Measurements from ENCODE around the gene MSANTD4. TPM values are rescaled to one million over a fixed set of nuclear protein-coding genes. Genes with fewer than 3 reads are reported as not detected.

Gene MSANTD4
- total and polyA plus RNA-seq, 2 donors (not counting 3 experiments of a cell fraction or from before 2014, with no cell fraction given) = 3.9 to 15.0 TPM

- FAIRE-seq = no peak
- H3K4me1 ChIP-seq (ENCODE audit: control insufficient read depth, extremely low read depth, insufficient read depth, low read length) = peaks cover 9% of the 10 kb centered on the region
- H3K27ac ChIP-seq (ENCODE audit: insufficient read depth, low read depth, low read length) = no peak overlapping the region
- DNase-seq (ENCODE audit: low read depth, low spot score) = no peak
- no peaks in the 10 kb centered on the region for H3K9me1 ChIP-seq (replicated peaks; ENCODE audit: control insufficient read depth, extremely low read depth, insufficient read depth, low read length)
- TF ChIP-seq EZH2 (IDR thresholded peaks at IDR 0.05; ENCODE audit: borderline replicate concordance, low read depth, low read length, severe bottlenecking) (no peak), POLR2AphosphoS5 (IDR thresholded peaks at IDR 0.05; ENCODE audit: insufficient read depth, low read depth, low read length) (no peak), POLR2A (IDR thresholded peaks at IDR 0.05; ENCODE audit: low read depth, low read length) (no peak), CTCF (IDR thresholded peaks at IDR 0.05; ENCODE audit: extremely low read depth in 1 of 2, insufficient read depth in 1 of 2, low read depth in 1 of 2, low read length in 2 of 2) (no peak), JUN (IDR thresholded peaks at IDR 0.05; ENCODE audit: borderline replicate concordance, insufficient read depth, insufficient read length, low read depth) (no peak), MAX (IDR thresholded peaks at IDR 0.05; ENCODE audit: insufficient read depth, insufficient read length) (no peak), FOS (IDR thresholded peaks at IDR 0.05; ENCODE audit: borderline replicate concordance, insufficient read depth, low read length) (no peak), MYC (IDR thresholded peaks at IDR 0.05; ENCODE audit: low read depth, low read length) (no peak), GATA2 (IDR thresholded peaks at IDR 0.05; ENCODE audit: insufficient read depth, insufficient read length, low read depth, low read length) (no peak)
- no peak overlapping the region for H3K9ac ChIP-seq (replicated peaks; ENCODE audit: extremely low read depth, insufficient read depth, low read length)
- intact Hi-C loops (cut with micrococcal nuclease) (no loop called here), dilution Hi-C loops (cut with MboI; ENCODE audit: extremely low pct_ligation_motif_present, low sequenced_read_pairs) (no loop called here)
- ChIA-PET POLR2A (no interaction called here), CTCF (no interaction called here)
- BruUV-seq (replicated peaks) = no TSS peak
- H3K9me3 ChIP-seq (replicated peaks; ENCODE audit: control insufficient read depth, insufficient read depth, low read length) = no peaks in the 10 kb centered on the region
- peaks cover 7 to 9% of the 10 kb centered on the region in 2 experiments for H3K36me3 ChIP-seq (ENCODE audit: control insufficient read depth in 2 of 2, extremely low read depth in 1 of 2, insufficient read depth in 2 of 2, low read length in 2 of 2)
- H2AFZ ChIP-seq (ENCODE audit: low read depth, low read length) = no peak overlapping the region
- no peaks in the 10 kb centered on the region for H3K27me3 ChIP-seq (ENCODE audit: control insufficient read depth in 2 of 2, insufficient read depth in 2 of 2, low read length in 2 of 2)
- no peaks in the 10 kb centered on the region for H4K20me1 ChIP-seq (replicated peaks; ENCODE audit: control insufficient read depth, extremely low read depth, insufficient read depth, low read length)
- H3K79me2 ChIP-seq (ENCODE audit: control insufficient read depth, insufficient read depth, low read length) = peaks cover 43% of the 10 kb centered on the region
- H3K4me2 ChIP-seq (ENCODE audit: insufficient read depth, low read length) = no peak overlapping the region
- no peak overlapping the region for H3K4me3 ChIP-seq (replicated peaks in 1 of 3; ENCODE audit: insufficient read depth in 1 of 3, low read depth in 1 of 3, low read length in 3 of 3)
These were observed 7.4 kb downstream of the MSANTD4 start for GRCh38 chr11:106014620-106015019.

Data from endothelial cell of umbilical vein (primary cell).